ENCODE measurements around the gene TAS2R43. TPM values are rescaled to one million over a fixed set of nuclear protein-coding genes. Genes with fewer than 3 reads are reported as not detected.
"Not testable (repeated sequence)": the region's sequence is repeated elsewhere in the genome, so short reads cannot be mapped to it uniquely, and the experiment has no call there.

The TAS2R43 gene
- total RNA-seq, 2 donors from 2014 or later: 0.82 TPM; not detected in 1

GRCh38 chr12:11075642-11076041 lies 16.5 kb downstream of the TAS2R43 start:
- Histone ChIP-seq H3K9ac (ENCODE audit: low read depth in 2 of 2, low read length in 2 of 2) (no peak overlapping the region), H3K27ac (no peak overlapping the region), H3K4me1 (no peaks in the 10 kb centered on the region), H3K4me3 (no peak overlapping the region), H3K27me3 (no peaks in the 10 kb centered on the region), H3K36me3 (no peaks in the 10 kb centered on the region), H3K9me3 (no peaks in the 10 kb centered on the region)
- TF ChIP-seq CTCF (IDR thresholded peaks at IDR 0.05): no peak
- DNase-seq: no peak
- intact Hi-C loops (cut with DNase I): no loop called here

DNA sequence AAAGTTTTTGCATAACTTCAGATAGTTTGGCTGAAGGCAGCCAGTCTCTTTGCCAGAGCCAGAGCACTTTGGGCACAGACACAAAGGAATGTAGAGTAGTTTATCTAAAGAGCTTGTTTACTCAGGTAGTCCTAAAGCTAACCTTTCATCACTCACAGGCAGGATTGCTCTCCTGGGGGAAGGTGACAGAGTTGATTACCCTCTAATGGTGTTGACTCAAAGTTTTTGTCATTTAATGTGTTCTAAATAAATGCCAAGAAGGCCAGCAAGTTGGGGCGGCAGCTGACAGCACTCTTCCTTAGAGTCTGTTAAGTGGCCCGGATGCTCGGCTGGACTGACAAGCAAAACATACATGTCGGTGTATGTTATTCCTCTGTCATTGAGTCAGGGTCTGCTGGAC lies 20.7 kb downstream of the TAS2R43 start:
- Histone ChIP-seq H3K27me3 (no peaks in the 10 kb centered on the region), H3K9ac (ENCODE audit: low read depth in 2 of 2, low read length in 2 of 2) (no peak overlapping the region), H3K27ac (no peak overlapping the region), H3K4me1 (no peaks in the 10 kb centered on the region), H3K4me3 (no peak overlapping the region), H3K9me3 (no peaks in the 10 kb centered on the region), H3K36me3 (no peaks in the 10 kb centered on the region)
- no peak for TF ChIP-seq CTCF (IDR thresholded peaks at IDR 0.05)
- no peak for DNase-seq
- intact Hi-C loops (cut with DNase I): no loop called here

GRCh38 chr12:11070999-11071398 lies 21.1 kb downstream of the TAS2R43 start:
- no peak for DNase-seq
- Histone ChIP-seq H3K36me3 (no peaks in the 10 kb centered on the region), H3K9me3 (no peaks in the 10 kb centered on the region), H3K27ac (no peak overlapping the region), H3K4me3 (no peak overlapping the region), H3K4me1 (no peaks in the 10 kb centered on the region), H3K27me3 (no peaks in the 10 kb centered on the region), H3K9ac (ENCODE audit: low read depth in 2 of 2, low read length in 2 of 2) (no peak overlapping the region)
- no peak for TF ChIP-seq CTCF (IDR thresholded peaks at IDR 0.05)
- intact Hi-C loops (cut with DNase I): no loop called here

GRCh38 chr12:11069854-11070365 lies 22.2 kb downstream of the TAS2R43 start:
- intact Hi-C loops (cut with DNase I): no loop called here

DNA sequence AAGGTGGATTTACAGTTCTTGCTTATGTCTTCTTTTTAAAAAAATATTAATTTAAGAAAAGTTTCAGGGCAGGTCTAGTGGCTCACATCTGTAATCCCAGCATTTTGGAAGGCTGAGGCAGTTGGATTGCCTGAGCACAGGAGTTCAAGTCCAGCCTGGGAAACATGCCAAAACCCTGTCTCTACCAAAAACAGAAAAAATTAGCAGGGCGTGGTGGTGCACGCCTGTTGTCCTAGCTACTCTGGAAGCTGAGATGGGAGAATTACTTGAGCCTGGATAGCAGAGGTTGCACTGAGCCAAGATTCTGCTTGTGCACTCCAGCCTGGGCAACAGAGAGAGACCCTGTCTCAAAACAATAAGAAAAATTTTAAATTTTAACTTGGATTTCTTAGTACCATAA lies 24.6 kb downstream of the TAS2R43 start:
- Histone ChIP-seq H3K9ac (ENCODE audit: low read depth in 2 of 2, low read length in 2 of 2) (no peak overlapping the region), H3K36me3 (no peaks in the 10 kb centered on the region), H3K9me3 (no peaks in the 10 kb centered on the region), H3K4me3 (no peak overlapping the region), H3K27me3 (no peaks in the 10 kb centered on the region), H3K4me1 (no peaks in the 10 kb centered on the region), H3K27ac (no peak overlapping the region)
- intact Hi-C loops (cut with DNase I): no loop called here
- DNase-seq: peak; percentile 20
- TF ChIP-seq CTCF (IDR thresholded peaks at IDR 0.05): no peak

More at GRCh38 chr12:11069854-11070365, 22.2 kb downstream of the TAS2R43 start:
- Histone ChIP-seq H3K4me3 (no peak overlapping the region), H3K9ac (ENCODE audit: low read depth in 2 of 2, low read length in 2 of 2) (no peak overlapping the region), H3K27me3 (no peaks in the 10 kb centered on the region), H3K9me3 (no peaks in the 10 kb centered on the region), H3K4me1 (no peaks in the 10 kb centered on the region), H3K27ac (no peak overlapping the region), H3K36me3 (no peaks in the 10 kb centered on the region)
- no peak for DNase-seq
- no peak for TF ChIP-seq CTCF (IDR thresholded peaks at IDR 0.05)

DNA sequence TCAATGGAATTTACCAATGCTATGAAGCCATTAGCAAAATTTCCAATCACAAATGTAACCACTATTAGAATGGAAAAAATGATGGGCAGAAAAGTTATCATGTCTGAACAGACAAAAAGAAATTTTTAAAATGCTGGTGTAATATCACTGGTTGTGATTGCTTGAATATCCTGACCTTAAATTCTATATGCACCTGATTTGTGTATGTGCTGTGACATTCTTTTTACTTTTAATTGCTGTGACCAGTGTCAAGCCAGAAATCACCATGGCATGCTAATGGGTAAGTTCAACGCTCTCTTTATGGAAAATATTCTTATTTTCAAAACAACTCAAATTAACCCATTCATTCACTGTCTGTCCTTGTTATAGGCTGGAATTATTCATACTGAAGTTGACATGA lies 29.9 kb downstream of the TAS2R43 start, which contains the start of gene TAS2R46:
Gene TAS2R46 (minus strand): TSS at position 101 of the 400 bp plus-strand sequence. CDS start 0 bp downstream, at position 101.
- H3K4me1 ChIP-seq; H3K36me3 ChIP-seq; intact Hi-C loops (cut with DNase I); H3K27me3 ChIP-seq; H3K27ac ChIP-seq; H3K9ac ChIP-seq (ENCODE audit: low read depth in 2 of 2, low read length in 2 of 2); H3K4me3 ChIP-seq; H3K9me3 ChIP-seq; DNase-seq: not testable (repeated sequence)

Data from colonic mucosa (tissue), 4 donors.